ENCODE results near the gene ZNF692. TPM values are rescaled to one million over a fixed set of nuclear protein-coding genes. Genes with fewer than 3 reads are reported as not detected.

ZNF692 gene
- total and polyA plus RNA-seq, 4 donors, result 7.8 to 16.3 (median 10.4) TPM

- Histone ChIP-seq H3K9me3 (ENCODE audit: control insufficient read depth in 4 of 4, low read length in 3 of 4) (no peaks in the 10 kb centered on the region), H3K27ac (ENCODE audit: low read depth in 1 of 2, low read length in 2 of 2) (no peak overlapping the region), H3K4me1 (ENCODE audit: control insufficient read depth in 4 of 4, insufficient read depth in 4 of 4, low read length in 3 of 4) (peaks cover 7 to 23% (median 14%) of the 10 kb centered on the region in 4 donors), H3K36me3 (ENCODE audit: control insufficient read depth in 4 of 4, insufficient read depth in 3 of 4, low read depth in 1 of 4, low read length in 3 of 4) (peaks cover 5 to 25% (median 22%) of the 10 kb centered on the region in 4 donors), H3K27me3 (ENCODE audit: control insufficient read depth in 4 of 4, insufficient read depth in 4 of 4, low read length in 3 of 4) (no peaks in the 10 kb centered on the region), H3K4me3 (ENCODE audit: low read depth in 1 of 3, low read length in 3 of 3) (no peak overlapping the region), H3K9ac (ENCODE audit: low read depth in 1 of 2, low read length in 2 of 2) (no peak overlapping the region)
- TF ChIP-seq RAD21 (IDR thresholded peaks at IDR 0.05), result peak; percentile 64 to 73
- peak; percentile 40 for TF ChIP-seq CTCF (IDR thresholded peaks at IDR 0.05; ENCODE audit: low read depth, low read length, missing input control)
- no peak for TF ChIP-seq JUND (IDR thresholded peaks at IDR 0.05)
- TF ChIP-seq RXRA (IDR thresholded peaks at IDR 0.05), result peak in 1 of 2 donors; percentile 20
- TF ChIP-seq HNF4G (IDR thresholded peaks at IDR 0.05), result peak; percentile 54
- peak; percentile 33 for TF ChIP-seq SP1 (IDR thresholded peaks at IDR 0.05)
- TF ChIP-seq HNF4A (conservative IDR thresholded peaks at IDR 0.05), result peak; percentile 46 to 81
- TF ChIP-seq FOXA2 (IDR thresholded peaks at IDR 0.05), result no peak
- 72% methylated on average over 12 of the region's 12 CpGs for WGBS
- no peak for DNase-seq (ENCODE audit: low spot score)
Measured at GRCh38 chr1:248841702-248842395, 17.0 kb downstream of the ZNF692 start.

- H3K4me1 ChIP-seq (ENCODE audit: control insufficient read depth in 4 of 4, insufficient read depth in 4 of 4, low read length in 3 of 4), result peaks cover 7 to 23% (median 15%) of the 10 kb centered on the region in 4 donors
- WGBS, result 98% methylated on average over 4 of the region's 4 CpGs
- no peak for DNase-seq (ENCODE audit: low spot score)
- H3K9ac ChIP-seq (ENCODE audit: low read depth in 1 of 2, low read length in 2 of 2), result no peak overlapping the region
- H3K27me3 ChIP-seq (ENCODE audit: control insufficient read depth in 4 of 4, insufficient read depth in 4 of 4, low read length in 3 of 4), result no peaks in the 10 kb centered on the region
- H3K4me3 ChIP-seq (ENCODE audit: low read depth in 1 of 3, low read length in 3 of 3), result no peak overlapping the region
- no peaks in the 10 kb centered on the region for H3K9me3 ChIP-seq (ENCODE audit: control insufficient read depth in 4 of 4, low read length in 3 of 4)
- H3K27ac ChIP-seq (ENCODE audit: low read depth in 1 of 2, low read length in 2 of 2), result no peak overlapping the region
- TF ChIP-seq JUND (IDR thresholded peaks at IDR 0.05) (no peak), GABPA (IDR thresholded peaks at IDR 0.05 in 1 of 2, conservative IDR thresholded peaks at IDR 0.05 in 1 of 2) (no peak)
- H3K36me3 ChIP-seq (ENCODE audit: control insufficient read depth in 4 of 4, insufficient read depth in 3 of 4, low read depth in 1 of 4, low read length in 3 of 4), result peaks cover 3 to 16% (median 13%) of the 10 kb centered on the region in 4 donors
Measured at GRCh38 chr1:248840946-248841345, 17.9 kb downstream of the ZNF692 start.

GRCh38 chr1:248839168-248839555 is 19.7 kb downstream of the ZNF692 start:
- Histone ChIP-seq H3K36me3 (ENCODE audit: control insufficient read depth in 4 of 4, insufficient read depth in 3 of 4, low read depth in 1 of 4, low read length in 3 of 4) (peaks cover 0 to under 1% (median 0%) of the 10 kb centered on the region in 4 donors), H3K9ac (ENCODE audit: low read depth in 1 of 2, low read length in 2 of 2) (peak overlapping the region; percentile 48 to 81), H3K27me3 (ENCODE audit: control insufficient read depth in 4 of 4, insufficient read depth in 4 of 4, low read length in 3 of 4) (no peaks in the 10 kb centered on the region), H3K4me1 (ENCODE audit: control insufficient read depth in 4 of 4, insufficient read depth in 4 of 4, low read length in 3 of 4) (peaks cover 7 to 23% (median 15%) of the 10 kb centered on the region in 4 donors), H3K27ac (ENCODE audit: low read depth in 1 of 2, low read length in 2 of 2) (peak overlapping the region; percentile 99 to 100), H3K4me3 (ENCODE audit: low read depth in 1 of 3, low read length in 3 of 3) (peak overlapping the region; percentile 50 to 96 (median 76)), H3K9me3 (ENCODE audit: control insufficient read depth in 4 of 4, low read length in 3 of 4) (no peaks in the 10 kb centered on the region)
- 16% methylated on average over 10 of the region's 10 CpGs for WGBS
- no peak for TF ChIP-seq TAF1 (conservative IDR thresholded peaks at IDR 0.05)
- TF ChIP-seq YY1 (IDR thresholded peaks at IDR 0.05), result no peak
- no peak for TF ChIP-seq MAX (IDR thresholded peaks at IDR 0.05)
- no peak for TF ChIP-seq ATF3 (IDR thresholded peaks at IDR 0.05)
- no peak for TF ChIP-seq HNF4G (IDR thresholded peaks at IDR 0.05)
- no peak for TF ChIP-seq FOXA1 (IDR thresholded peaks at IDR 0.05)
- TF ChIP-seq HNF4A (conservative IDR thresholded peaks at IDR 0.05), result no peak
- no peak for DNase-seq (ENCODE audit: low spot score)
